C4-2B (cell line): ENCODE results near the gene KLK3.

Experiments used
- H3K27ac ChIP-seq: fragments of 450-650 bp; 2 replicates; pipeline ENCODE4 v1.5.1; 2017
- CTCF ChIP-seq: fragments of 450-650 bp; conservative IDR thresholded peaks from 2 replicates; pipeline ENCODE4 v1.5.1; 2017; ENCODE audit warnings: mild to moderate bottlenecking
- ZFX ChIP-seq: fragments of 450-650 bp; IDR thresholded peaks from 2 replicates; pipeline ENCODE4 v1.6.1; 2017

Gene KLK3

GRCh38 chr19:50870417-50871089 is 15.8 kb downstream of the KLK3 start:
- TF ChIP-seq CTCF (no peak), ZFX (no peak)
- peak overlapping the region; percentile 100 for H3K27ac ChIP-seq

- peak within 1 kb of the TSS; percentile 100 for H3K27ac ChIP-seq
- no peak for TF ChIP-seq ZFX
- TF ChIP-seq CTCF: no peak
Measured at GRCh38 chr19:50873056-50873455, 18.3 kb downstream of the KLK3 start, which contains the start of gene KLK2. Gene KLK2, plus strand, starts transcription at chr19:50873439. Its CDS starts 35 bp downstream, at chr19:50873474.

GRCh38 chr19:50874211-50874610 is 19.5 kb downstream of the KLK3 start:
- peak overlapping the region; percentile 100 for H3K27ac ChIP-seq

DNA sequence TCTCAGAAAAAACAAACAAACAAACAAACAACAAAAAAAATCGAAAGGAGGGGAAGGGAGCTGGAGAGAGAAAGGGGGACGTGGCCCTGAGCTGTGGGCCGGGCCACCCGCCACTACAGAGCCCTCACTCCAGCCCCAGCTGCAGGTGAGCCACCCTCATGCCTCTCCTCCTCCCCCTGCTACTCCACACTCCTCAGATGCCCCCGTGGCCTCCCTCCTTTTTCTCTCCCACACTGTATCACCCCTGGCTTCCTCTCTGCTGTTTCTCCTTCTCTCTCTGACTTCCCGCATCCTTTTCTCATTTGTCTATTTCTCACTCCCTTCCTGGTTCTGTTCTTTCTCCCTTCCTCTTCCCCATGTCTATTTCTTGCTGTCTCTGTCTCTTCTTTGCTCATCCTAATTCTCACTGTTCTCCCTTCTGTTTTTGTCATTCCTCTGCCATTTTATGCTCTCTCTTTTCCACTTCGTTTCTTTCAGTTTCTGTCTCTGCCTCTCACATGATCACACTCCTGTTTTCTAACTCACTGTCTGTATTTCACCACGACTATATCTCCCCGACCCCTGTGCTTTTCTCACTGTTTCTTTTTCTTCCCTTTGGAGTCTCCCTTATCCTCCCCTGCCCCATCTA is 21.2 kb downstream of the KLK3 start:
- H3K27ac ChIP-seq: peak overlapping the region; percentile 100
- TF ChIP-seq CTCF (no peak), ZFX (no peak)

More at GRCh38 chr19:50874211-50874610, 19.5 kb downstream of the KLK3 start:
- TF ChIP-seq ZFX: no peak
- TF ChIP-seq CTCF: no peak

- H3K27ac ChIP-seq: peak overlapping the region; percentile 100
- TF ChIP-seq CTCF (no peak), ZFX (no peak)
Measured at GRCh38 chr19:50876456-50876855, 21.7 kb downstream of the KLK3 start.

- TF ChIP-seq ZFX (no peak), CTCF (no peak)
- peak overlapping the region; percentile 100 for H3K27ac ChIP-seq
Measured at GRCh38 chr19:50877338-50877737, 22.6 kb downstream of the KLK3 start.

DNA sequence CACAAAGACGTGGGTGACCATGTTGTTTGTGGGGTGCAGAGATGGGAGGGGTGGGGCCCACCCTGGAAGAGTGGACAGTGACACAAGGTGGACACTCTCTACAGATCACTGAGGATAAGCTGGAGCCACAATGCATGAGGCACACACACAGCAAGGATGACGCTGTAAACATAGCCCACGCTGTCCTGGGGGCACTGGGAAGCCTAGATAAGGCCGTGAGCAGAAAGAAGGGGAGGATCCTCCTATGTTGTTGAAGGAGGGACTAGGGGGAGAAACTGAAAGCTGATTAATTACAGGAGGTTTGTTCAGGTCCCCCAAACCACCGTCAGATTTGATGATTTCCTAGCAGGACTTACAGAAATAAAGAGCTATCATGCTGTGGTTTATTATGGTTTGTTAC is 24.1 kb downstream of the KLK3 start:
- no peak for TF ChIP-seq ZFX
- no peak for TF ChIP-seq CTCF
- H3K27ac ChIP-seq: peak overlapping the region; percentile 100
